PC-9 (cell line): ENCODE measurements around the gene MAEA.

Source experiments
- CTCF ChIP-seq: fragments of 200-600 bp; sonication (generic); conservative IDR thresholded peaks from 2 replicates; pipeline ENCODE4 v1.6.1; 2017; ENCODE audit warnings: mixed run types, antibody characterized with exemption, mild to moderate bottlenecking, moderate library complexity
- EZH2 ChIP-seq: fragments of 200-600 bp; sonication (generic); IDR thresholded peaks from 2 replicates; pipeline ENCODE4 v1.8.0; 2017; ENCODE audit warnings: antibody characterized with exemption, low read depth

DNA sequence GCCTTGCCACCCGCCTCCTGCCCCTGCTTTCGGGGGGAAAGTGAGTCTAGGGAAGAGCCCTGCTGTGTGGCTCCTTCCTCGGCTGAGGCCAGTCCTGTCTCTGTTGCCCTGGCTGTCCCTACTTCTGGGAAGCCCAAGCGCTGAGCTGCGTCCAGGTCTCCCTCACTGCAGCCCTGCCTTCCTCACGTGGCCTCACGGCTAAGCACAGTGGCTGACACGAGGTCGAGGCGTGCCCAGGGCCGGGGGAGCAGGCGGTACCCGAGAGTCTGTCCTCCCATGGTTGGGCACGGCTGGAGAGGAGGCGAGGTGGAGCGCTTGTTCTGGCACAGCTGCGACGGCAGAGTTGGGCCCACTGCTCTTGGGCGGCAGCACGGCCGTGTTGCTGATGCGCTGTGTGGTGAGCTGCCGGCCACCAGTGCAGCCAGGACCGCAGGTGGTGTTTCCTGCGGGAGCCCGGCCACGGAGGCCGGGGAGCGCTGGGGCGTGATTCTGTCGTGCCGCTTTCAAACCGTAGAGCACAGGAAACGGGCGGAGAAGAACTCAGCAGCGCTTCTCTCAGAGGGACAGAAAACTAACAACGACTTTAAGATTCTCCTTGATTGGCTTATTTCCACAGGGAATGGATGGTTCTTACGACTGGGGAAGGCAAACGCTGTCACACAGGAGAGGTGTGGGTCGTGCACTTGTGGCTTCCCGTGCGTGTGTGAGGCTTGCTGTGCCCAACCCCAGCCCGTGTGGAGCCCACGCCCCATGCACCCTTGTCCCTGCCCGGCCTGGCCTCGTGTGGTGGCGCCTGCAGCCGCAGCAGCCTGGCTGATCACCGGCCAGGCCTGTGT, 21.3 kb downstream of the MAEA start:
- no peak for TF ChIP-seq CTCF
- TF ChIP-seq EZH2, result no peak
